ENCODE results near the gene C1orf198. TPM values are rescaled to one million over a fixed set of nuclear protein-coding genes. Genes with fewer than 3 reads are reported as not detected.

The C1orf198 gene
- polyA plus RNA-seq, 1 donor = 63.6 TPM

- DNase-seq (ENCODE audit: low read depth) = no peak
Measured at GRCh38 chr1:230892018-230892491, 23.7 kb upstream of the C1orf198 start.

- no peak for DNase-seq (ENCODE audit: low read depth)
Measured at GRCh38 chr1:230891413-230891812, 23.1 kb upstream of the C1orf198 start.

DNA sequence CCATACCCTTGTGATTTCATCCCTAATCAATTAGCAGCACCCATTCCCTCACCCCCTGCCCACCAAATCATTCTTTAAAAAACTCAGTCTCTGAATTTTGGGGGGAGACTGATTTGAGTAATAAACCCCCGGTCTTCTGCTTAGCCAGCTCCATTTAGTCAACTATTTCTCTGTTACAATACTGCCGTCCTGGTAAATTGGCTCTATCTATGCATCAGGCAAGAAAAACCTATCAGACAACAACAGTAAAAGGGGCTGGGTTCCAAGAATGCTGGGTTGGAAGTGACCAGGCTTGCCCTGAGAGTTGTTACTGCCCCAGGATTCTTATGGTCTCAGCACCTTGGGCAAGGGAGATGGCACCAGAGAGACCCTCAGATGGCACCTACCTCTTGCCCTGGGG lies 16.3 kb upstream of the C1orf198 start:
- no peak for DNase-seq (ENCODE audit: low read depth)

GRCh38 chr1:230883967-230884366 lies 15.6 kb upstream of the C1orf198 start:
- DNase-seq (ENCODE audit: low read depth) = no peak

GRCh38 chr1:230879778-230880177 lies 11.5 kb upstream of the C1orf198 start:
- no peak for DNase-seq (ENCODE audit: low read depth)

GRCh38 chr1:230878591-230878990 lies 10.3 kb upstream of the C1orf198 start:
- no peak for DNase-seq (ENCODE audit: low read depth)

DNA sequence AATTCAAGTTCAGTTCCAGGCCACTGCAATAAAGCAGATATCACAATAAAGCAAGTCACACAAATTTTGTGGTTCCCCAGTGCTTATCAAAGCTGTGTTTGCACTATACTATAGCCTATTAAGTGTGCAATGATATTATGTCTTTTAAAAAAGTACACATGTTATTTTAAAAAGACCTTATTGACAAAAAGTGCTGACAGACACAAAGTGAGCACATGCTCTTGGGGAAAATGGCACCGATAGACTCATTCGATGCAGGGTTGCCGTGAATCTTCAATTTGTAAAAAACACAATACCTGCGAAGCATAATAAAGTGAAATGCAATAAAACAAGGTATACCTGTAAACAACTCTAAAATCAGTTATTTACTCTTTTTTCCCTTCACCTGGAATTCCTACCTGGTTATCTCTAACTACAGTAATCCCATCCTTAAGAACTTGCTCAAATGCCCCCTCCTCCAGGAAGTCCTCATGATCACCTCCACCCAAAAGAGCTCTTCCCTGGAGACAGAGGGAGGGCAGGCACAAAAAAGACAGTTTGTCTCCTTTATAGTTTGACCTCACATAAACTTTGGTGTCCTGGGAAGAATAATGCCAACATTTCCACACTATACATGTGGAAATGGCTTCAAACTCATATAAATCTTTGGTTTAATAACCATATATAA lies 9.7 kb upstream of the C1orf198 start:
- DNase-seq (ENCODE audit: low read depth) = no peak

DNA sequence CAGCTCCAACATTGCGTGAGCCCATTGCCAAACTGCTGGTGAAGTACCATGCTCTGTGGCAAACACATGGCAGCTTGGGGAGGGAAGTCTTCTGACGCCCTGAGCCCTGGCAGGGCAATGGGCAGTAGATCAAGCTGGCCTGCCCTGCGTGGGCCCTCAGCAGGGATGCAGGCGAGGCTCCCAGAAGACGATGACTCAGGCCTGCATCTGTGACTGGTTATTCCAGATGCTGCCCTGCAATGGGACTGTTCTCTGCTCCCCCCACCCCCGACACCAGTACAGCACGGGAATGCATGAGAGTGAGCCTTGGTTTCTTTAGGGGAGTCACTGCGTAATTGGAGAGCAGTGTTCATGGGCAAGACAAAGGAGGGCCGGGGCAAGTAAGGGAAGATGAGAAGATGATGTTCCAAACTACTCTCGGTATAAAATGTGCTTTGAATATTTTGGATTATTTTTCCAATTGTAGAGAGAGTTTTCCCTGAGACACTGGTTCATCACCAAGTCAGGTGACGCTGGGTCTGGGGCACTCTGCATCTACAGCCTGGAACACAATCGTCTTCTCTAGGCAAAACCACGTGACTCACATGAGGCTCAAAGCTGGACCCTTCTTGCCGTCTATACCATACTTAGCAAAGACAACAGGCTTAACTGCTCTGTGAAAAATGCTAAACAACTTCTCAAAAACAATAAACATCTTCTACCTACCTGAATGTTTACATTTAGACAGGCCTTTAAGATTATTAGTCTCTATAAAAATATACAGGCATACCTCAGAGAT lies 9.0 kb upstream of the C1orf198 start:
- DNase-seq (ENCODE audit: low read depth) = no peak

DNA sequence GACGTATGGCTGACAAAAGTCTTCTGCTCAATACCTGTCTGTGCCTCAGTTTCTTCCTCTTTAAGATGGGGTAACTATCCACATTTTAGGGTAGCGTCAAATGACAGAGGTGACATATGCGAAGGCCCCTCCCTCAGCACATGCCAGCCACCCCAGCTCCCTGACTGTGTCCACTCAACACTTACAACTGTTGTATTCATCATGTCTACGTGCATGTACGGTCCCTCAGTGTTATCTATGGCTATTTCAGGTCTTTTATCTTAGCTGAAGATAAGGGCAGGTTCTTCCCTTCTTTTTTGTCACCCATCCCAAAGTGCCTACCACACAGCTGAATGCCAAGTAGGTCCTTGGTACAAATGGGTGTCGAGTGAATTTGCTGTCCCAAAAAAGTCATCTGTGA lies 8.3 kb upstream of the C1orf198 start:
- no peak for DNase-seq (ENCODE audit: low read depth)

- no peak for DNase-seq (ENCODE audit: low read depth)
Measured at GRCh38 chr1:230875370-230875769, 7.0 kb upstream of the C1orf198 start.

- DNase-seq (ENCODE audit: low read depth) = no peak
Measured at GRCh38 chr1:230870916-230871315, 2.6 kb upstream of the C1orf198 start.

DNA sequence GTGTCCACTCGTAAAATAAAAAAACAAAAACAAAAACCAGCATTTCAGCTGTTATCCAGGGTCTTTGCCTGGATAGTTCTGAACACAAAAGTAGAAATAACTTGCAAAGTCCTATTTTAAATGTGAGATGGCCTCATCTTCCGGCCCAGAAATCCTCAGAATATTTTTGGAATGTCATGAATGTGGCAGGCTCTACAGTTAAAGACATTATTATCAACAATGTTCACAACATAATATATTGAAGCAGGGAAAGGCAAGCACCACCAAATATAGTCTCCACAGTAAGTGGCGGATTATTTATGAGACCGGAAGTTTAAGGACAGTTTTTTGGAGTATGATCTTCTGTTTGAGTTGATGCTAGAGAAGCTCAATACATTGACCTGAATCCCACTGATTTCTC lies 1.2 kb upstream of the C1orf198 start:
- no peak for DNase-seq (ENCODE audit: low read depth)

DNA sequence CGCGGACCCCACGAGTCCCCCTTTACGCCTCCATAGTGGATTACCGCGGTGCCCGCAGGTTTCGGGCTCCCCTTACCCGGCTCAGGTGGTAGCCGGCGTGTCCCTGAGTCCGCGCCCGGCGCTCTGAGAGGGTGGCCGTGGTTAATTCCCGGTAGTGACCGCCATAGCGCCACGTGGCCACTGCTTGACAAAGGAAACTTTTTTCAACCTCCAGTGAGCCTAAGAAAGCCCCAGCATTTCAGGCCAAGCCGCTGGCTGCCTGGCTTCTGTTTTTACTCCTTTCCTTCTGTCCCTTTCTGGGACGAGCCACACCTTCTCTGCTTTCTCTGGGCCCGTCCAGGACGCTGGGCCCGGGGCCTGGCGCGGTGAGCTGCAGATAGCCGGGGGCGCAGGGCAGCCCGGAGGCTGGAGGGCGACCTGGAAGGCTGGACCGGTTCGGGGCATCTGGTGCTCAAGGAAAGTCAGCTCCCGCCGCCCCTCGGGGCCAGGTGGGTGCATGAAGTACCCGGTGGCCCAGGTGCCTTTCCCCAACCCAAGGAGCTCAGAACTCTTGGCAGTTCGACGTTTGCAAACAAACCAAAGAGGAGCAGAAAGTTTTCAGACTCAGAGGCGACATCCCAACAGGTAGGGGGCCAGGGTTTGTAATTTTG lies 540 bp upstream of the C1orf198 start:
- DNase-seq (ENCODE audit: low read depth) = no peak

GRCh38 chr1:230867101-230867902 lies 1.0 kb downstream of the C1orf198 start:
- DNase-seq (ENCODE audit: low read depth) = no peak

GRCh38 chr1:230866171-230867070 lies 1.9 kb downstream of the C1orf198 start:
- DNase-seq (ENCODE audit: low read depth) = no peak

- DNase-seq (ENCODE audit: low read depth) = no peak
Measured at GRCh38 chr1:230865062-230865817, 3.1 kb downstream of the C1orf198 start.

GRCh38 chr1:230864441-230864840 lies 3.9 kb downstream of the C1orf198 start:
- no peak for DNase-seq (ENCODE audit: low read depth)

GRCh38 chr1:230863449-230863848 lies 4.9 kb downstream of the C1orf198 start:
- DNase-seq (ENCODE audit: low read depth) = no peak

GRCh38 chr1:230861970-230862595 lies 6.2 kb downstream of the C1orf198 start:
- no peak for DNase-seq (ENCODE audit: low read depth)

GRCh38 chr1:230861489-230861888 lies 6.8 kb downstream of the C1orf198 start:
- DNase-seq (ENCODE audit: low read depth) = no peak

All from forelimb muscle (tissue), 1 donor.